ENCODE data around the gene HMOX2.

DNA sequence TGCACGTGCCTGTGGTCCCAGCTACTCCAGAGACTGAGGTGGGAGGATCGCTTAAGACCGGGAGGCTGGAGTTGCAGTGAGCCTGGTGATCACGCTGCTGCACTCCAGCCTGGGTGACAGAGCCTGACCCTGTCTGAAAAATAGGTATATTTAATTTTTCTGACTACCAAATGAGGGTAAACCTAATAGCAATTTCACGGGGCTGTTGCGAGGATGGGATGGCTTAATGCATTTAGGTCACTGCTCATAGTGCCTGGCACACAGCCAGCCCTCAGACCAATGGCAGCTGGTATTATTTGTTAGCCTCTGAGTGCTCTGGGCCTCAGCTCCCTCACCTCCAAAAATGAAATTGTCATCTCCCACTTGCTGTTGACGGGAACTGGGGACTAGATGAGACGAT is 68.3 kb downstream of the HMOX2 start:
- TF ChIP-seq, protein P1, sequence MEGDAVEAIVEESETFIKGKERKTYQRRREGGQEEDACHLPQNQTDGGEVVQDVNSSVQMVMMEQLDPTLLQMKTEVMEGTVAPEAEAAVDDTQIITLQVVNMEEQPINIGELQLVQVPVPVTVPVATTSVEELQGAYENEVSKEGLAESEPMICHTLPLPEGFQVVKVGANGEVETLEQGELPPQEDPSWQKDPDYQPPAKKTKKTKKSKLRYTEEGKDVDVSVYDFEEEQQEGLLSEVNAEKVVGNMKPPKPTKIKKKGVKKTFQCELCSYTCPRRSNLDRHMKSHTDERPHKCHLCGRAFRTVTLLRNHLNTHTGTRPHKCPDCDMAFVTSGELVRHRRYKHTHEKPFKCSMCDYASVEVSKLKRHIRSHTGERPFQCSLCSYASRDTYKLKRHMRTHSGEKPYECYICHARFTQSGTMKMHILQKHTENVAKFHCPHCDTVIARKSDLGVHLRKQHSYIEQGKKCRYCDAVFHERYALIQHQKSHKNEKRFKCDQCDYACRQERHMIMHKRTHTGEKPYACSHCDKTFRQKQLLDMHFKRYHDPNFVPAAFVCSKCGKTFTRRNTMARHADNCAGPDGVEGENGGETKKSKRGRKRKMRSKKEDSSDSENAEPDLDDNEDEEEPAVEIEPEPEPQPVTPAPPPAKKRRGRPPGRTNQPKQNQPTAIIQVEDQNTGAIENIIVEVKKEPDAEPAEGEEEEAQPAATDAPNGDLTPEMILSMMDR (IDR thresholded peaks at IDR 0.05): no peak
- TF ChIP-seq EP300 (IDR thresholded peaks at IDR 0.05): no peak
